ENCODE results near the gene PDE8A. TPM values are rescaled to one million over a fixed set of nuclear protein-coding genes. Genes with fewer than 3 reads are reported as not detected.

PDE8A gene
- total and polyA plus RNA-seq, 2 experiments from 2014 or later, result 5.6 to 7.5 TPM

DNA sequence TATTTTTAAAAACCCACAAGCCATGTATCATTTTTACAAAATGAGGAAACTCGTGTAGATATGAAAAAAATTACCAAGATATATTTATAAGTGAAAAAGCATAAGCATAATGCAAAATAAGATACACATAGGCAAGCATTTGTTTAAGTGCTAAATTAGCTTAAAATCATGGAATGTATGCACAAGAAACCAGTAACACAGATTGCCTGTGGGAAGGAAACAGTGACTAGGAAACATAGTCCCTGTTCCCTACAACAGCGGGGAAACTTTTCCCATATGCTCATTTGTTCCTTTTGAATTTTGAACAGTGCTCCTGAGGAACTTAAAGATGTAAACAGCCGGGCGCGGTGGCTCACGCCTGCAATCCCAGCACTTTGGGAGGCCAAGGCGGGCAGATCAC lies 169.5 kb downstream of the PDE8A start:
- H3K9me3 Mint-ChIP-seq, result no peaks in the 10 kb centered on the region
- ATAC-seq, result no peak
- peaks cover 23% of the 10 kb centered on the region for H3K4me1 Mint-ChIP-seq
- Histone ChIP-seq H3K9me2 (ENCODE audit: insufficient read depth) (no peaks in the 10 kb centered on the region), H4K20me1 (replicated peaks; ENCODE audit: insufficient read depth) (no peaks in the 10 kb centered on the region), H3K36me3 (ENCODE audit: insufficient read depth) (no peaks in the 10 kb centered on the region), H3F3A (replicated peaks; ENCODE audit: low read depth) (no peaks in the 10 kb centered on the region), H3K4me1 (ENCODE audit: insufficient read depth) (no peaks in the 10 kb centered on the region), H3K27me3 (ENCODE audit: insufficient read depth) (no peaks in the 10 kb centered on the region), H3K27ac (ENCODE audit: low read depth) (no peak overlapping the region), H2AFZ (0 out of 2 replicates have a peak overlapping the region, but pooled peaks have one; percentile 59), H3K79me2 (replicated peaks; ENCODE audit: insufficient read depth) (no peaks in the 10 kb centered on the region), H3K4me2 (no peak overlapping the region), H3K4me3 (no peak overlapping the region)
- no peak overlapping the region for H3K27ac Mint-ChIP-seq
- H3K4me3 Mint-ChIP-seq, result no peak overlapping the region
- DNase-seq (ENCODE audit: low spot score), result no peak
- H3K36me3 Mint-ChIP-seq (ENCODE audit: low read depth), result no peaks in the 10 kb centered on the region
- TF ChIP-seq STAT1 (IDR thresholded peaks at IDR 0.05; ENCODE audit: unreplicated experiment) (no peak), JUNB (IDR thresholded peaks at IDR 0.05; ENCODE audit: unreplicated experiment) (no peak), CREB1 (CRISPR knock-in tag; IDR thresholded peaks at IDR 0.05; ENCODE audit: low read depth) (no peak), ZNF331 (CRISPR knock-in tag; IDR thresholded peaks at IDR 0.05; ENCODE audit: low read depth) (no peak), POLR2AphosphoS5 (IDR thresholded peaks at IDR 0.05; ENCODE audit: low read depth) (no peak), NANOG (IDR thresholded peaks at IDR 0.05; ENCODE audit: borderline replicate concordance) (no peak), EZH2phosphoT487 (IDR thresholded peaks at IDR 0.05; ENCODE audit: unreplicated experiment) (no peak), ZNF114 (CRISPR knock-in tag; IDR thresholded peaks at IDR 0.05) (no peak), EZH2 (IDR thresholded peaks at IDR 0.05; ENCODE audit: low read depth, unreplicated experiment) (no peak)
- TF ChIP-seq, protein P1, sequence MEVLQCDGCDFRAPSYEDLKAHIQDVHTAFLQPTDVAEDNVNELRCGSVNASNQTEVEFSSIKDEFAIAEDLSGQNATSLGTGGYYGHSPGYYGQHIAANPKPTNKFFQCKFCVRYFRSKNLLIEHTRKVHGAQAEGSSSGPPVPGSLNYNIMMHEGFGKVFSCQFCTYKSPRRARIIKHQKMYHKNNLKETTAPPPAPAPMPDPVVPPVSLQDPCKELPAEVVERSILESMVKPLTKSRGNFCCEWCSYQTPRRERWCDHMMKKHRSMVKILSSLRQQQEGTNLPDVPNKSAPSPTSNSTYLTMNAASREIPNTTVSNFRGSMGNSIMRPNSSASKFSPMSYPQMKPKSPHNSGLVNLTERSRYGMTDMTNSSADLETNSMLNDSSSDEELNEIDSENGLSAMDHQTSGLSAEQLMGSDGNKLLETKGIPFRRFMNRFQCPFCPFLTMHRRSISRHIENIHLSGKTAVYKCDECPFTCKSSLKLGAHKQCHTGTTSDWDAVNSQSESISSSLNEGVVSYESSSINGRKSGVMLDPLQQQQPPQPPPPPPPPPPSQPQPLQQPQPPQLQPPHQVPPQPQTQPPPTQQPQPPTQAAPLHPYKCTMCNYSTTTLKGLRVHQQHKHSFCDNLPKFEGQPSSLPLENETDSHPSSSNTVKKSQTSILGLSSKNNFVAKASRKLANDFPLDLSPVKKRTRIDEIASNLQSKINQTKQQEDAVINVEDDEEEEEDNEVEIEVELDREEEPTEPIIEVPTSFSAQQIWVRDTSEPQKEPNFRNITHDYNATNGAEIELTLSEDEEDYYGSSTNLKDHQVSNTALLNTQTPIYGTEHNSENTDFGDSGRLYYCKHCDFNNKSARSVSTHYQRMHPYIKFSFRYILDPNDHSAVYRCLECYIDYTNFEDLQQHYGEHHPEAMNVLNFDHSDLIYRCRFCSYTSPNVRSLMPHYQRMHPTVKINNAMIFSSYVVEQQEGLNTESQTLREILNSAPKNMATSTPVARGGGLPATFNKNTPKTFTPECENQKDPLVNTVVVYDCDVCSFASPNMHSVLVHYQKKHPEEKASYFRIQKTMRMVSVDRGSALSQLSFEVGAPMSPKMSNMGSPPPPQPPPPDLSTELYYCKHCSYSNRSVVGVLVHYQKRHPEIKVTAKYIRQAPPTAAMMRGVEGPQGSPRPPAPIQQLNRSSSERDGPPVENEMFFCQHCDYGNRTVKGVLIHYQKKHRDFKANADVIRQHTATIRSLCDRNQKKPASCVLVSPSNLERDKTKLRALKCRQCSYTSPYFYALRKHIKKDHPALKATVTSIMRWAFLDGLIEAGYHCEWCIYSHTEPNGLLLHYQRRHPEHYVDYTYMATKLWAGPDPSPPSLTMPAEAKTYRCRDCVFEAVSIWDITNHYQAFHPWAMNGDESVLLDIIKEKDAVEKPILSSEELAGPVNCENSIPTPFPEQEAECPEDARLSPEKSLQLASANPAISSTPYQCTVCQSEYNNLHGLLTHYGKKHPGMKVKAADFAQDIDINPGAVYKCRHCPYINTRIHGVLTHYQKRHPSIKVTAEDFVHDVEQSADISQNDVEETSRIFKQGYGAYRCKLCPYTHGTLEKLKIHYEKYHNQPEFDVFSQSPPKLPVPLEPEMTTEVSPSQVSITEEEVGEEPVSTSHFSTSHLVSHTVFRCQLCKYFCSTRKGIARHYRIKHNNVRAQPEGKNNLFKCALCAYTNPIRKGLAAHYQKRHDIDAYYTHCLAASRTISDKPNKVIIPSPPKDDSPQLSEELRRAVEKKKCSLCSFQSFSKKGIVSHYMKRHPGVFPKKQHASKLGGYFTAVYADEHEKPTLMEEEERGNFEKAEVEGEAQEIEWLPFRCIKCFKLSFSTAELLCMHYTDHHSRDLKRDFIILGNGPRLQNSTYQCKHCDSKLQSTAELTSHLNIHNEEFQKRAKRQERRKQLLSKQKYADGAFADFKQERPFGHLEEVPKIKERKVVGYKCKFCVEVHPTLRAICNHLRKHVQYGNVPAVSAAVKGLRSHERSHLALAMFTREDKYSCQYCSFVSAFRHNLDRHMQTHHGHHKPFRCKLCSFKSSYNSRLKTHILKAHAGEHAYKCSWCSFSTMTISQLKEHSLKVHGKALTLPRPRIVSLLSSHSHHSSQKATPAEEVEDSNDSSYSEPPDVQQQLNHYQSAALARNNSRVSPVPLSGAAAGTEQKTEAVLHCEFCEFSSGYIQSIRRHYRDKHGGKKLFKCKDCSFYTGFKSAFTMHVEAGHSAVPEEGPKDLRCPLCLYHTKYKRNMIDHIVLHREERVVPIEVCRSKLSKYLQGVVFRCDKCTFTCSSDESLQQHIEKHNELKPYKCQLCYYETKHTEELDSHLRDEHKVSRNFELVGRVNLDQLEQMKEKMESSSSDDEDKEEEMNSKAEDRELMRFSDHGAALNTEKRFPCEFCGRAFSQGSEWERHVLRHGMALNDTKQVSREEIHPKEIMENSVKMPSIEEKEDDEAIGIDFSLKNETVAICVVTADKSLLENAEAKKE (CRISPR knock-in tag; IDR thresholded peaks at IDR 0.05), result no peak
- TF ChIP-seq, protein P2, sequence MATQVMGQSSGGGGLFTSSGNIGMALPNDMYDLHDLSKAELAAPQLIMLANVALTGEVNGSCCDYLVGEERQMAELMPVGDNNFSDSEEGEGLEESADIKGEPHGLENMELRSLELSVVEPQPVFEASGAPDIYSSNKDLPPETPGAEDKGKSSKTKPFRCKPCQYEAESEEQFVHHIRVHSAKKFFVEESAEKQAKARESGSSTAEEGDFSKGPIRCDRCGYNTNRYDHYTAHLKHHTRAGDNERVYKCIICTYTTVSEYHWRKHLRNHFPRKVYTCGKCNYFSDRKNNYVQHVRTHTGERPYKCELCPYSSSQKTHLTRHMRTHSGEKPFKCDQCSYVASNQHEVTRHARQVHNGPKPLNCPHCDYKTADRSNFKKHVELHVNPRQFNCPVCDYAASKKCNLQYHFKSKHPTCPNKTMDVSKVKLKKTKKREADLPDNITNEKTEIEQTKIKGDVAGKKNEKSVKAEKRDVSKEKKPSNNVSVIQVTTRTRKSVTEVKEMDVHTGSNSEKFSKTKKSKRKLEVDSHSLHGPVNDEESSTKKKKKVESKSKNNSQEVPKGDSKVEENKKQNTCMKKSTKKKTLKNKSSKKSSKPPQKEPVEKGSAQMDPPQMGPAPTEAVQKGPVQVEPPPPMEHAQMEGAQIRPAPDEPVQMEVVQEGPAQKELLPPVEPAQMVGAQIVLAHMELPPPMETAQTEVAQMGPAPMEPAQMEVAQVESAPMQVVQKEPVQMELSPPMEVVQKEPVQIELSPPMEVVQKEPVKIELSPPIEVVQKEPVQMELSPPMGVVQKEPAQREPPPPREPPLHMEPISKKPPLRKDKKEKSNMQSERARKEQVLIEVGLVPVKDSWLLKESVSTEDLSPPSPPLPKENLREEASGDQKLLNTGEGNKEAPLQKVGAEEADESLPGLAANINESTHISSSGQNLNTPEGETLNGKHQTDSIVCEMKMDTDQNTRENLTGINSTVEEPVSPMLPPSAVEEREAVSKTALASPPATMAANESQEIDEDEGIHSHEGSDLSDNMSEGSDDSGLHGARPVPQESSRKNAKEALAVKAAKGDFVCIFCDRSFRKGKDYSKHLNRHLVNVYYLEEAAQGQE (IDR thresholded peaks at IDR 0.05; ENCODE audit: unreplicated experiment), result no peak
- TF ChIP-seq, protein P3, sequence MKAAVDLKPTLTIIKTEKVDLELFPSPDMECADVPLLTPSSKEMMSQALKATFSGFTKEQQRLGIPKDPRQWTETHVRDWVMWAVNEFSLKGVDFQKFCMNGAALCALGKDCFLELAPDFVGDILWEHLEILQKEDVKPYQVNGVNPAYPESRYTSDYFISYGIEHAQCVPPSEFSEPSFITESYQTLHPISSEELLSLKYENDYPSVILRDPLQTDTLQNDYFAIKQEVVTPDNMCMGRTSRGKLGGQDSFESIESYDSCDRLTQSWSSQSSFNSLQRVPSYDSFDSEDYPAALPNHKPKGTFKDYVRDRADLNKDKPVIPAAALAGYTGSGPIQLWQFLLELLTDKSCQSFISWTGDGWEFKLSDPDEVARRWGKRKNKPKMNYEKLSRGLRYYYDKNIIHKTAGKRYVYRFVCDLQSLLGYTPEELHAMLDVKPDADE (IDR thresholded peaks at IDR 0.05), result no peak
- TF ChIP-seq, protein P4, sequence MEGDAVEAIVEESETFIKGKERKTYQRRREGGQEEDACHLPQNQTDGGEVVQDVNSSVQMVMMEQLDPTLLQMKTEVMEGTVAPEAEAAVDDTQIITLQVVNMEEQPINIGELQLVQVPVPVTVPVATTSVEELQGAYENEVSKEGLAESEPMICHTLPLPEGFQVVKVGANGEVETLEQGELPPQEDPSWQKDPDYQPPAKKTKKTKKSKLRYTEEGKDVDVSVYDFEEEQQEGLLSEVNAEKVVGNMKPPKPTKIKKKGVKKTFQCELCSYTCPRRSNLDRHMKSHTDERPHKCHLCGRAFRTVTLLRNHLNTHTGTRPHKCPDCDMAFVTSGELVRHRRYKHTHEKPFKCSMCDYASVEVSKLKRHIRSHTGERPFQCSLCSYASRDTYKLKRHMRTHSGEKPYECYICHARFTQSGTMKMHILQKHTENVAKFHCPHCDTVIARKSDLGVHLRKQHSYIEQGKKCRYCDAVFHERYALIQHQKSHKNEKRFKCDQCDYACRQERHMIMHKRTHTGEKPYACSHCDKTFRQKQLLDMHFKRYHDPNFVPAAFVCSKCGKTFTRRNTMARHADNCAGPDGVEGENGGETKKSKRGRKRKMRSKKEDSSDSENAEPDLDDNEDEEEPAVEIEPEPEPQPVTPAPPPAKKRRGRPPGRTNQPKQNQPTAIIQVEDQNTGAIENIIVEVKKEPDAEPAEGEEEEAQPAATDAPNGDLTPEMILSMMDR (conservative IDR thresholded peaks at IDR 0.05; ENCODE audit: low read depth in 2 of 2), result no peak
- H3K27me3 Mint-ChIP-seq (ENCODE audit: insufficient read depth, low read depth, poor library complexity), result peaks cover 1% of the 10 kb centered on the region
